Subcutaneous abdominal adipose tissue (tissue), 5 donors: ENCODE data around the gene IRF5.
"Not testable (repeated sequence)": the region's sequence is repeated elsewhere in the genome, so short reads cannot be mapped to it uniquely, and the experiment has no call there.

ENCODE experiments used
- H3K27ac ChIP-seq: one replicate; pipeline ENCODE4 v1.7.0; 2013; ENCODE audit warnings: low read depth, mild to moderate bottlenecking, inconsistent platforms, low read length, moderate library complexity
- H3K27me3 ChIP-seq, 5 donors: one replicate each; pipeline ENCODE4 v1.7.0; 2013; ENCODE audit warnings: low read length in 5 of 5, inconsistent platforms in 1 of 5; ENCODE audit not compliant: control insufficient read depth in 5 of 5, insufficient read depth in 4 of 5
- H3K36me3 ChIP-seq, 5 donors: one replicate each; pipeline ENCODE4 v1.7.0; 2013; ENCODE audit warnings: low read length in 5 of 5; ENCODE audit not compliant: control insufficient read depth in 5 of 5, insufficient read depth in 5 of 5
- H3K4me1 ChIP-seq, 5 donors: one replicate each; pipeline ENCODE4 v1.7.0; 2013; ENCODE audit warnings: low read length in 5 of 5, mild to moderate bottlenecking in 3 of 5, moderate library complexity in 1 of 5; ENCODE audit not compliant: control insufficient read depth in 5 of 5, insufficient read depth in 5 of 5
- H3K4me3 ChIP-seq, 5 donors: one replicate each; pipeline ENCODE4 v1.7.0; 2013; ENCODE audit warnings: low read length in 5 of 5, low read depth in 1 of 5
- H3K9ac ChIP-seq, 5 donors: one replicate each; pipeline ENCODE4 v1.7.0; 2013; ENCODE audit warnings: low read length in 5 of 5, mild to moderate bottlenecking in 4 of 5, moderate library complexity in 3 of 5
- H3K9me3 ChIP-seq, 5 donors: one replicate each; pipeline ENCODE4 v1.7.0; 2013; ENCODE audit warnings: low read length in 5 of 5; ENCODE audit not compliant: control insufficient read depth in 5 of 5
- donor health status: healthy.
- donor health status: healthy.
- donor health status: healthy.
- donor health status: healthy.
- donor health status: healthy.

IRF5 gene

DNA sequence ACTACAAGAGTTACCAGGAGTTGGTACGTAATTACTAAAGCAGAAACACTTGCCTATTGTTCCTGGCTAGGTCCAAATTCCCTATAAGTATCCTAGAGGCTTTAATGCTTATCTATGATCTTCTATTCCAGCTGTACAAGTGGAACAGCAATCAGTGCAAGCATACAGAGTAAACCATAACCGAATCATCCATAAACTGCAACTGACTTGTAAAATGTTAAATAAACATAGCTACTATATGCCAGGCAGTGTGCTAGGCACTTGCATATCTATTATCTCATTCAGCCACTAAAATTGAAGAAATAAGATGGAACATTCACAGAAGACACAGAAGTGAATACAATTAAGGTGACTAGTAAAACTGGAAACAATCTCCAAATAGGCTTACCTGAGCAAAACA lies 55.7 kb downstream of the IRF5 start:
- H3K27me3 ChIP-seq: no peaks in the 10 kb centered on the region
- H3K4me1 ChIP-seq: no peaks in the 10 kb centered on the region
- peaks cover 40 to 72% (median 41%) of the 10 kb centered on the region in 5 donors for H3K36me3 ChIP-seq
- H3K9ac ChIP-seq: no peak overlapping the region
- no peak overlapping the region for H3K27ac ChIP-seq
- H3K9me3 ChIP-seq: no peaks in the 10 kb centered on the region
- no peak overlapping the region for H3K4me3 ChIP-seq

DNA sequence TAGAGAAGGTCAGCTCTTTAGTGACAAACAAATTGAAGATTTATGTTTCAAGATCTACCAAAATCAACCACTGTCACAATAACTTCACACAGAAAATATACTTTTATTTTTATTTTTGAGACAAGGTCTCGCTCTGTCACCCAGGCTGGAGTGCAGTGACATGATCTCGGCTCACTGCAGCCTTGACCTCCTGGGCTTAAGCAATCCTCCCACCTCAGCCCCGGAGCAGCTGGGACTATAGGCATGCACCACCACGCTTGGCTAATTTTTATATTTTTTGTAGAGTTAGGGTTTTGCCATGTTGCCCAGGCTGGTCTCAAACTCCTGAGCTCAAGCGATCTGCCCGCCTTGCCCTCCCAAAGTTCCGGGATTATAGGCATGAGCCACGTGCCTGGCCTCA lies 56.8 kb downstream of the IRF5 start:
- H3K36me3 ChIP-seq: peaks cover 38 to 83% (median 44%) of the 10 kb centered on the region in 5 donors
- not testable (repeated sequence) for H3K27ac ChIP-seq, H3K9me3 ChIP-seq, H3K27me3 ChIP-seq, H3K4me3 ChIP-seq, H3K4me1 ChIP-seq, H3K9ac ChIP-seq

DNA sequence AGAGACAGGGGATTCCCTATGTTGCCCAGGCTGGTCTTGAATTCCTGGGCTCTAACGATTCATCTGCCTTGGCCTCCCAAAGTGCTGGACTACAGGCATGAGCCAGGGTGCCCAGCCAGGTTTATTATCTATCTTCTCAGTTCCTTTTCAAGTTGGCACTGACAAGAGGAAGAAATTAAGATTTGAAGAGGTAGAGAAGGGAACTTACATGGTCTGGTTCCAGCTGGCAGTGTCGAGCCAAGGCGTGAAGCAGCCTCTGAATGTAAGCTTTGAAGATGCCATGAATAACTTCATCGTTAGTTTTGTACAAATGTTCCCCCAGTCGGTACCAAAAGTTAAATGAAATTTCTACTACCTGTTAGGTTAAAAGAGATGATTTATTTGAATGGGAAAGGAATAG lies 59.5 kb downstream of the IRF5 start:
- Histone ChIP-seq H3K4me1 (no peaks in the 10 kb centered on the region), H3K4me3 (no peak overlapping the region), H3K9me3 (no peaks in the 10 kb centered on the region), H3K27ac (no peak overlapping the region), H3K9ac (no peak overlapping the region), H3K27me3 (no peaks in the 10 kb centered on the region), H3K36me3 (peaks cover 43 to 84% (median 53%) of the 10 kb centered on the region in 5 donors)
